NCI-H82 (cell line): ENCODE data around the gene ARFIP2.
"Not testable (repeated sequence)": the region's sequence is repeated elsewhere in the genome, so short reads cannot be mapped to it uniquely, and the experiment has no call there.

ENCODE experiments used
- DNase-seq: peaks from one replicate; lab custom pipeline; 2025; lab: John Stamatoyannopoulos, UW

The ARFIP2 gene, protein sequence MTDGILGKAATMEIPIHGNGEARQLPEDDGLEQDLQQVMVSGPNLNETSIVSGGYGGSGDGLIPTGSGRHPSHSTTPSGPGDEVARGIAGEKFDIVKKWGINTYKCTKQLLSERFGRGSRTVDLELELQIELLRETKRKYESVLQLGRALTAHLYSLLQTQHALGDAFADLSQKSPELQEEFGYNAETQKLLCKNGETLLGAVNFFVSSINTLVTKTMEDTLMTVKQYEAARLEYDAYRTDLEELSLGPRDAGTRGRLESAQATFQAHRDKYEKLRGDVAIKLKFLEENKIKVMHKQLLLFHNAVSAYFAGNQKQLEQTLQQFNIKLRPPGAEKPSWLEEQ

DNA sequence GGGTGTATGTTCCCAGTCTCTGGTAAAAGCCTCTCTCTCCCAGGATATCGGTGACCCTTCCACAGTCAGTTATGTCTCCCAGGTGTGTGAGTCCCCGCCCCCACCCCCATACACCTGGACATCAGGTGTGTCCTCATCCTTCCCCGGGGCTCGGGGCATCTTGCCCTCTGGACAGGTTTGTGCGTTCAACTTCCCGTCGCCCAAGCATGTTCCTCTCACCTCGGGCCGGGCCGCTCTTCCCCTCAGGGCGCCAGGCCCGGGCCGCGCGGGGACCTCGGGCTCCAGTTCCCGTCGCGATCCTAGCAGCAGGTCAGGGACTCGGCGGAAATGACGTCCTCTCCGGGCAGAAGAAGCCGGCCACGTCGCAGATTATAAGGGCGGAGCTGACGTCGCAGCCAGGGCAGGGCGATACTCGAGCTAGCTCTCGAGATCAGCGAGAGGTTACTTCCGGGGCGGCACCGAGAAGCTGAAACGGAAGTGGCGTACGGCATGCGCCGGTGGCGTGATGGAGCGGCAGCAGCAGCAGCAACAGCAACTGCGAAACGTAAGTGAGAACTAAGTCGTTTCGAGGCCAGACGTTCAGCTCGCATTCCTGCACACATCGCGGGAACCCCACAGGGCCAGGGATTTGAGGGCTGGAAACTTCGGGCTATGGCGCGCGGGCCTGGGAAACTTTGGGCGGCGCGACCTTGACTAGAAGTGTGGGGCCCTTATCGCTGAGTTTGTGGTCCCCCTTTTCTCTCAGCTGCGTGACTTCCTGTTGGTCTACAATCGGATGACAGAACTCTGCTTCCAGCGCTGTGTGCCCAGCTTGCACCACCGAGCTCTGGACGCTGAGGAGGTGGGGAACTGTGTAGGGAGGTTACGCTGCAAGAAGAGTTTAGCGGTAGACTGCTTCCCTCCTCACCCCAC lies at the start of gene ARFIP2, which contains the start of gene TIMM10B:
Gene ARFIP2, minus strand, starts transcription at position 320 of the 912 bp plus-strand sequence. CDS start 910 bp downstream, outside the sequence.
Gene TIMM10B, plus strand, starts transcription at position 490 of the 912 bp plus-strand sequence. Its CDS starts 16 bp downstream, at position 506.
- DNase-seq: peak; percentile 97

DNA sequence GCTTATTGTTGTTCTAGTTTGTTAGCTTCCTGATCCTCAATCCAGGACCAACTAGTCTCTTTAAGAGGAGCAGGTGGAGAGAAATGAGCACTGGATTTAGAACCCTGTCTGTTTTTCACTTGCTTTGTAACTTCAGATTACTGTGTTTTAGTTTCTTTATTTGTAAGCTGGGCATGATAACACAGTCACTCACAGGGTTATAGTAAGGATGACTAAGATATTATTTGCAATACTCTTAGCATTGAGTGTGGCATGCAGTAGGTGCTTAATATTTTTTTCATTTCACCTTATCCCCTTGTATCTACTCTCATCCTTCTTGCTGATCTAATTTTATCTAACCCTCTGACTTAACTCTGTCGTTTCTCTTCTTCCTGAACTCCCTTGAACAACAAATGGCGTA lies 49.7 kb upstream of the ARFIP2 start:
- no peak for DNase-seq

DNA sequence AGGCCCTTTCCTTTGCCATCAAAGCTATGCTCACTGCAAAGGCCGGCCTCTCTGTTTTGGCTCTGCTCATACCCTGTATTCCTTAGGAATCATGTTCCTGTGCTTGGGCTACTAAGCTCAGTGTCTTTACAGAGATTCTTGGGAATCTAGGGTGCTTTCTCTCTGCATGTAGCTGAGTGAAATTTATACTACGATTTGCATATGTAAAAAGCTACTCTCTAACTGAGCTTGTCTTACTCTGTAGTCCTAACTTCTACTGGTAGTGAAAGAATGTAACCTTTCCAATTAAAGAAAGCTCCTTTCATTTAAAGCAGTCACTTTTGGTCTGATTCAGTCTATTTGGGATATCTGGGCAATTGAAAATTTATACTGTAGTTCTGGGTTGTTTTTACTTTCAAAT lies 48.1 kb upstream of the ARFIP2 start:
- DNase-seq: no peak

GRCh38 chr11:6526411-6527135 lies 45.4 kb upstream of the ARFIP2 start:
- no peak for DNase-seq

DNA sequence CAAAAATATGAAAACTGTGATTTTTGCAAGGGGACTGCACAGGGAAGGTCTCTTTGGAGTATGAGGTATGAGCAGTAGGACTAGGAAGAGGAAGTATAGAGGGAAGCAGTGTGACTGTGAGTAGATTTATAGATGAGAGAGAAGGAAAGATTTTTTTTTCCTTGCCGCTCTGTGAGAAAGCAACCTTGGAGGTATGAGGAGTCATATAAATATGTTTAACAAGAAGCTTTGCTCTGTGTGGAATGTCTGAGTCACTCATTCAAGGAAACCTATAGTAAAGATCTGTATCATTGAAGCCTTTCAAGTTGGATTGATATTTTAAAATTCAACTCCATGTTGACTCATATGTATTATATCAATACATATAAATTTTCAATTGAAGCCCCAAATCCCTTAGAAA lies 42.1 kb upstream of the ARFIP2 start:
- no peak for DNase-seq

DNA sequence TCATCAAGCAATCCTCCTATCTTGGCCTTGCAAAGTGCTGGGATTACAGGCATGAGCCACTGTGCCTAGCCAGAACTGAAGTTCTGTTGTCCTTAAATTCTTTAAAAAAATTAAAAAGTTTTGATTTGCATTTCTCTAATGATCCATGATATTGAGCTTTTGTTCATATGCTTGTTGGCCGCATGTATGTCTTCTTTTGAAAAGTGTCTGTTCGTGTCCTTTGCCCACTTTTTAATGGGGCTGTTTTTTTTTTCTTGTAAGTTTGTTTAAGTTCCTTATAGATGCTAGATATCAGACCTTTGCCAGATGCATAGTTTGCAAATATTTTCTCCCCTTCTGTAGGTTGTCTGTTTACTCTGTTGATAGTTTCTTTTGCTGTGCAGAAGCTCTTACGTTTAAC lies 40.8 kb upstream of the ARFIP2 start:
- DNase-seq: not testable (repeated sequence)

DNA sequence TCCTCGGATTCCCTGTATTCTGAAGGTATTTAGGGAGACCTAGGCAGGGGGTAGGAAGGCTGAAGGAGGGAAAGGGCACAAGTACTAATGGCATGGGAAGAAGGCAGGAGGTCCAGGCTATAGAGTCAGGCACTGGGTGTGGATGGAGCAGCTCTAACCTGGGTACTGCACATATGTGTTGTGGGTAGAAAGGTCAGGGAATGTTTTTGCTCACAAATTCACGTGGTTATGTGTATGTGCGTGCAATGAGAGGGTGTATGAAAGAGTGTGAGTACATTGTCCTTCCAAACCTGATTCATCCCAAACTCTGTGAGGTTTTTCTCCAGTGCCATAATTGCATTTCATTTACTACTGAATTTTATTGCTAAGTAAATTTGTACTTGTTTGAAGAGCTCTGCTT lies 39.1 kb upstream of the ARFIP2 start:
- DNase-seq: no peak

- no peak for DNase-seq
These were observed 35.7 kb upstream of the ARFIP2 start for GRCh38 chr11:6516865-6517264.

GRCh38 chr11:6505577-6506240 lies 24.6 kb upstream of the ARFIP2 start:
- peak; percentile 86 for DNase-seq

DNA sequence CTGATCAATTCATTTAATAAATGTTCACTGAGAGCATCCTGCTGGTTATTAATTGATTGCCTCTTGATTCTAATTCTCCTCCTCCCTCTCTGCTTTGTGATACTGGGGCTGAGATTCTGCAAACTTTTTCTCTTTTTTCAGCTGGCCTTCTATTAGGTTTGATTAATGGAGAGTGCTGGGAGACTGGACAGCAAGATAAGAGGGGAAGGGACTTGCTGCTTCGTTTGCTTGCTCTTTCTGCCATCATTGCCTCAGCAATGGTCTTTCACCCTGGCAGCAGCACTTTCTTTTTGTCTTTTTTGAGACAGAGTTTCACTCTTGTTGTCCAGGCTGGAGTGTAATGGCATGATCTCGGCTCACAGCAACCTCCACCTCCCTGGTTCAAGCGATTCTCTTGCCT lies 23.0 kb upstream of the ARFIP2 start:
- DNase-seq: no peak

DNA sequence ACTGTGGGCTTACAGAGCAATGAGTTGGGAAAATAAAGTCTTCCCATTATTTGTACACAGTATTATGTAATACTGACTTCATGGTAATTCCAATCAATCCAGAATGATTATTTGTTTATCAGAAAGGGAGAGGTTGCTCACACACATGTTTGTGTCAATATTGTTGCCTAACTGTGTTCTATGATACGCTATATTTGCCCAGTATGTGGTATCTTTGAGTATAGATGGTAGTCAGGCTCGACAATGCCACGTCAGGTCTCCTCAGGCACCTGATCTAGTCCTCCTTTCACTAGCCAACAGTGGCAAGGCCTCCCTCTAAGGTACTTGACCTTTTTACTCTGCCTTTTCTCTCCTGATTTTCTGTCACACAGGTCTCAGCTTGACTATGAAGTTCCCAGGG lies 21.3 kb upstream of the ARFIP2 start:
- no peak for DNase-seq

GRCh38 chr11:6498544-6498943 lies 17.4 kb upstream of the ARFIP2 start:
- no peak for DNase-seq

- DNase-seq: no peak
These were observed 17.0 kb upstream of the ARFIP2 start for GRCh38 chr11:6498121-6498520.

DNA sequence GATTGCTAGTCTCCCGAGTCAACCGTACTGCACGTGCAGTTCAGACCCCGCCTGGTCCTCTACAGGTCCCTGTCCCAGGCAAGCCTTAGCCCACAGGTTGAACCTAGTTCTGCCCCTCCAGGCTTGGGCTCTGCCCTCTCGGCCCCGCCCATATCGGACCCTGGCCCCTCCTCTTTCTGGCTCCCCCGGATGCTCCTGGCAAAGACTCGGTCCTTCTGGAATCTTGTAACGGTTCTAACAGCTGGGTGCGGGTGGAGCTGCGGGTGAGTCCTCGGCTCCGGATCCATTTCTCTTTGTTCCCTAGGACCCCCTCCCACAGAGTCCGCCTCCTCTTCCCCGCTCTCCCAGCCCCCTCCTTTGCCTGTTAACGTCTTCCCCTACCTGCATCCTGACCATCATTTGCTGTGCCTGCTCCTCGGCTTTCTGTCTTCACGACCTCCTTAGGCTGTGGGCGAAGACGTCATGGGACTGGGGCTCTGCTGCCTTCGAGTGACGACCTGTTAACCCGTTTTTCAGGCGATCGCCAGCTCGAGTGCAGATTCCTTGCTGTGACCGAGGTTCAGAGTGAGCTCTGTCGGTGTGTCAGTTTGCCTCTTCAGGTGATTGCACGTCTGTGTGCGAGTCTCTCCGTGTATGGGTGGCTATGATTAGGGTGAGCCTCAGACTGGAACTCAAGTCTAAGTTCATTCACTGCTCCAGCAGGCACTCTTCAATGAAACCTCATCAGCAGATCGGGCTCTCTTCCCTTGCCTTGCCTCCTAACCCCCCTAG lies 16.1 kb upstream of the ARFIP2 start, which contains the start of gene DNHD1:
Gene DNHD1, plus strand, starts transcription at position 212 of the 771 bp plus-strand sequence. CDS start 936 bp downstream, outside the sequence.
- no peak for DNase-seq

DNA sequence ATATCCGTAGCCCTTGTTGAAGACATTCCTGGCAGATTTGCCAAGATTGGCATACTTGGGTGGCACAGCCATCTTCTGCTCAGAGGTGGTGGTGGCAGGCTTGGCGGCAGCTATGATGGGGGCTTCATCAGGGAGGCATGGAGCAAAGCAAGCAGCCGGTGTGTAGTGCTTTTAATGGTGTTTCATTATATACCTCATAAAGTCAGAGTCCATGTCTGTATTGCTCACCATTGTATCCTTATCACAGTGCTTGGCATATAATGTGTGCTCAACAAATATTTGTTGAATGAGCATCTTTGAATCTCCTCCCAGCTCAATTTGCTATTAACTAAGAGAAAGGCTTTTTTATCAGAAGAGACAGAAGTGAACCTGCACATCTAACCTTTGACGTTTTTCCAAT lies 8.2 kb upstream of the ARFIP2 start:
- DNase-seq: no peak

DNA sequence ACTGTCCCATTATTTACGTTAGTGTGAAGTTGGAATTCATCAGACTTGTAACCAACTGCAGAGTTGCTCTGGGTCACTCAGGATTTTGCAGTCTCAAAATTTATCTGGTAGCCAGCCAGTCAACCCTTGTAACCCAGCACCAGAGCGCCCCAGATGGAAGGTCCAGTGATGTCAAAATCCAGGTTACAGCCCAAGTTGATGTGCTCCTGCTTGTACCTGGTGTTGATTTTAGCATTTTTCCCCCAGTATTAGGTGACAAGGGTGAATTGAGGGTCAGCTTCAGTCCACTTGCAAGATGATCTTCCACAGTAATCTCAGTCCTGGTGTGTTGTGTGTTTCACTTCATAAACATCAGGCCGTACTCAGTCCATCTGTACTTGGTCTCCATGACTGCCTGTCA lies 7.7 kb upstream of the ARFIP2 start:
- DNase-seq: no peak

DNA sequence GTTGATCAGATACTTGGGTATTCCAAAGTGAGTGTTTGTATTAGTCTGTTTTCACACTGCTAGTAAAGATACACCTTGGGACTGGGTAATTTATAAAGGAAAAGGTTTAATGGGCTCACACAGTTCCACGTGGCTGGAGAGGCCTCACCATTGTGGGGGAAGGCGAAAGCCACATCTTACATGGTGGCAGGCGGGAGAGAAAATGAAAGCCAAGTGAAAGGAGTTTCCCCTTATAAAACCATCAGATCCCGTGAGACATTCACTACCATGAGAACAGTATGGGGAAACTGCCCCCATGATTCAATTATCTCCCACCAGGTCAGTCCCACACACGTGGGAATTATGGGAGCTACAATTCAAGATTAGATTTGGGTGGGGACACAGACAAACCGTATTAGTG lies 7.2 kb upstream of the ARFIP2 start:
- DNase-seq: no peak

DNA sequence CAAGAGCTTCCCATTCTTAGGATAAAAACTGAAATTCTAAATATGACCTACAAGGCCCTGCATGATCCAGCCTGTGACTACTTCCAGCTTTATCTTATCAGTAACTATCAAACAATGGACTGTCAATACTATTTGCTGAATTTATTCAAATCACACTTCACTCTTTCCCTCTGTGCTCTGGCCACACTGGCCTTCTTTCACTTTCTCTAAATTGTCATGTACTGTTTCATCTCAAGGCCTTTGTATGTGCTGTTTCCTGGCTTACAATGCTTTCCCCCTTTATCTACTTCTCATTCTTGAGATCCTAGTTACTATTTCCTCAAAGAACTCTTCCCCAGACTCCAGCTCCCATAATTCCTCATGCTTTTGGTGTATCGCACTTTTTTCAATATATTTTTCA lies 5.8 kb upstream of the ARFIP2 start:
- no peak for DNase-seq

GRCh38 chr11:6486256-6486655 lies 5.1 kb upstream of the ARFIP2 start:
- no peak for DNase-seq

DNA sequence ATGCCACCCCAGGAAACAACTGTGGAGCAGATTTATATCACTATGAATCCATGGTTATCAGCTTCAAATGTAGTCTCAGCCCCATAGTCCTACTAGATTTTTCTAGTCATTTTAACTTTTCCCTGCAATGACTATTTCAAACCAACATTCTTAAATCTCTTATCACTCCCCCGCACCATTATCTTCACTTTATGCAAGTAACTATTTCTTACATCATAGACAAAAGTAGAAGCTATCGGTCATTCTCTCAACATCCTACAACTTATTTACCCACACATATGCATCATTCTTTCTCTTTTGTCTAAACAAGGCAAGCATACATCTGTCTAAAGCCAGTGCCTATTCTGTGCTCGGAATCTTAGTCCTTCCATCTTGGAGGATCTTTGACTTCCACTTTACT lies 4.5 kb upstream of the ARFIP2 start:
- no peak for DNase-seq

- DNase-seq: no peak
These were observed 1.9 kb upstream of the ARFIP2 start for GRCh38 chr11:6483015-6483414.
